Measurements from ENCODE around the gene TTBK1.

GRCh38 chr6:43203029-43203717, 40.1 kb upstream of the TTBK1 start:
- TF ChIP-seq, protein P1, sequence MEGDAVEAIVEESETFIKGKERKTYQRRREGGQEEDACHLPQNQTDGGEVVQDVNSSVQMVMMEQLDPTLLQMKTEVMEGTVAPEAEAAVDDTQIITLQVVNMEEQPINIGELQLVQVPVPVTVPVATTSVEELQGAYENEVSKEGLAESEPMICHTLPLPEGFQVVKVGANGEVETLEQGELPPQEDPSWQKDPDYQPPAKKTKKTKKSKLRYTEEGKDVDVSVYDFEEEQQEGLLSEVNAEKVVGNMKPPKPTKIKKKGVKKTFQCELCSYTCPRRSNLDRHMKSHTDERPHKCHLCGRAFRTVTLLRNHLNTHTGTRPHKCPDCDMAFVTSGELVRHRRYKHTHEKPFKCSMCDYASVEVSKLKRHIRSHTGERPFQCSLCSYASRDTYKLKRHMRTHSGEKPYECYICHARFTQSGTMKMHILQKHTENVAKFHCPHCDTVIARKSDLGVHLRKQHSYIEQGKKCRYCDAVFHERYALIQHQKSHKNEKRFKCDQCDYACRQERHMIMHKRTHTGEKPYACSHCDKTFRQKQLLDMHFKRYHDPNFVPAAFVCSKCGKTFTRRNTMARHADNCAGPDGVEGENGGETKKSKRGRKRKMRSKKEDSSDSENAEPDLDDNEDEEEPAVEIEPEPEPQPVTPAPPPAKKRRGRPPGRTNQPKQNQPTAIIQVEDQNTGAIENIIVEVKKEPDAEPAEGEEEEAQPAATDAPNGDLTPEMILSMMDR (IDR thresholded peaks at IDR 0.05): no peak
- no peak for TF ChIP-seq POLR2A (IDR thresholded peaks at IDR 0.05)
